ENCODE data around the gene GFPT2. TPM values are rescaled to one million over a fixed set of nuclear protein-coding genes. Genes with fewer than 3 reads are reported as not detected.

Gene GFPT2
- total and polyA plus RNA-seq, 2 of the 4 experiments (the other 2 are of a cell fraction) = 20.3 to 20.8 TPM

DNA sequence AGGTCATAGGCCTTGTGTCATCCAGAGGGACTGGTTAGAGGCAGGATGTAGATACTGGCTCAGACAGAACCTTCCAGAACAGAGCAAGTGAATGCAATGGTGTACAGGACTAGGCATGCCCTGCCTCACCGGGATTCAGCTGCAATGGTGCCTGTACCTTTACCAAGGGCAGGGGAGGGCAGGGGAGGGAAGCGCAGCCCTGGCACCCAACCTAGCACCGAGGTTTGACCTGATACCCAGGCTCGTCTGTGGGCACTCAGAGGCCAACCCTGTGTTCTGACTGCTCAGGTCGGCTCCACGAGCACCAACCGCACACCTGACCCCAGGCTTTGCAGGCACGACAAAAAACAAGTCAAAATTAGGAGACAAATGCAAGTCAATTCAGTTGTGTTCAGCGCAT is 47.3 kb upstream of the GFPT2 start:
- Histone ChIP-seq H4K8ac (ENCODE audit: low read depth in 2 of 2, low read length in 2 of 2) (no peak overlapping the region), H3K56ac (ENCODE audit: extremely low read depth, insufficient read depth, low read length) (no peak overlapping the region), H3K18ac (ENCODE audit: low read depth, low read length) (no peak overlapping the region), H4K5ac (ENCODE audit: low read depth, low read length) (no peak overlapping the region), H3K36me3 (ENCODE audit: control insufficient read depth, insufficient read depth, low read length) (no peaks in the 10 kb centered on the region), H3K14ac (replicated peaks; ENCODE audit: low read depth, low read length) (no peak overlapping the region), H3K9ac (ENCODE audit: low read depth, low read length) (no peak overlapping the region), H3K27ac (ENCODE audit: insufficient read depth, low read length) (no peak overlapping the region), H3K23ac (ENCODE audit: low read depth, low read length) (no peak overlapping the region), H3K4me2 (ENCODE audit: low read depth, low read length) (no peak overlapping the region), H3K4me1 (ENCODE audit: control insufficient read depth, insufficient read depth, low read length) (no peaks in the 10 kb centered on the region), H3K9me1 (ENCODE audit: insufficient read depth, low read length) (no peaks in the 10 kb centered on the region), H3K4me3 (ENCODE audit: insufficient read depth, low read depth, low read length) (no peak overlapping the region), H2AFZ (replicated peaks; ENCODE audit: low read length, poor library complexity) (no peak overlapping the region), H3K27me3 (ENCODE audit: control insufficient read depth, insufficient read depth, low read length) (no peaks in the 10 kb centered on the region), H4K20me1 (ENCODE audit: insufficient read depth, low read length) (no peaks in the 10 kb centered on the region), H2BK120ac (ENCODE audit: low read depth, low read length) (no peak overlapping the region), H2AK5ac (ENCODE audit: low read depth, low read length) (no peak overlapping the region), H2BK5ac (ENCODE audit: low read depth, low read length, poor library complexity, severe bottlenecking) (no peak overlapping the region), H3K79me1 (ENCODE audit: low read depth in 1 of 2, low read length in 2 of 2) (no peaks in the 10 kb centered on the region), H3K9me3 (ENCODE audit: control insufficient read depth, insufficient read depth, low read length) (peaks cover 7% of the 10 kb centered on the region), H2AK9ac (replicated peaks; ENCODE audit: low read depth, low read length, poor library complexity) (no peak overlapping the region), H2BK15ac (ENCODE audit: low read depth, low read length) (no peak overlapping the region), H2BK20ac (ENCODE audit: low read depth, low read length) (no peak overlapping the region), H4K91ac (ENCODE audit: insufficient read depth, low read depth, low read length) (no peak overlapping the region), H3K4ac (ENCODE audit: low read depth, low read length) (no peak overlapping the region)
- 51% methylated on average over 5 of the region's 9 CpGs; no CpG with 5 or more reads in 1 of the 2 experiments for WGBS, 2 experiments (ENCODE audit: extremely low coverage in 2 of 2, insufficient read length in 1 of 2)
- ChIA-PET POLR2A (ENCODE audit: unreplicated experiment) (no interaction called here), CTCF (no interaction called here)
- intact Hi-C loops (cut with micrococcal nuclease) = no loop called here
- TF ChIP-seq NFE2L2 (IDR thresholded peaks at IDR 0.05; ENCODE audit: low read depth, low read length) (no peak), CTCF (conservative IDR thresholded peaks at IDR 0.05; ENCODE audit: low read depth, low read length) (no peak), CHD1 (IDR thresholded peaks at IDR 0.05; ENCODE audit: low read depth, low read length) (no peak), CEBPB (IDR thresholded peaks at IDR 0.05; ENCODE audit: low read depth, low read length) (no peak), RCOR1 (IDR thresholded peaks at IDR 0.05; ENCODE audit: insufficient replicate concordance, low read length) (no peak)
- TF ChIP-seq, protein P1, sequence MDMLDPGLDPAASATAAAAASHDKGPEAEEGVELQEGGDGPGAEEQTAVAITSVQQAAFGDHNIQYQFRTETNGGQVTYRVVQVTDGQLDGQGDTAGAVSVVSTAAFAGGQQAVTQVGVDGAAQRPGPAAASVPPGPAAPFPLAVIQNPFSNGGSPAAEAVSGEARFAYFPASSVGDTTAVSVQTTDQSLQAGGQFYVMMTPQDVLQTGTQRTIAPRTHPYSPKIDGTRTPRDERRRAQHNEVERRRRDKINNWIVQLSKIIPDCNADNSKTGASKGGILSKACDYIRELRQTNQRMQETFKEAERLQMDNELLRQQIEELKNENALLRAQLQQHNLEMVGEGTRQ (IDR thresholded peaks at IDR 0.05; ENCODE audit: low read depth, low read length) = no peak
- no peak for DNase-seq
- in situ Hi-C loops (cut with MboI; ENCODE audit: low sequenced_read_pairs) = no loop called here
- ATAC-seq (ENCODE audit: low read depth) = no peak
- dilution Hi-C loops (cut with HindIII; ENCODE audit: low sequenced_read_pairs, unreplicated experiment) = no loop called here
- no TSS peak for BruUV-seq (replicated peaks)

Measured in IMR-90 (cell line).